ENCODE measurements around the gene RRN3. TPM values are rescaled to one million over a fixed set of nuclear protein-coding genes. Genes with fewer than 3 reads are reported as not detected.

Gene RRN3, protein sequence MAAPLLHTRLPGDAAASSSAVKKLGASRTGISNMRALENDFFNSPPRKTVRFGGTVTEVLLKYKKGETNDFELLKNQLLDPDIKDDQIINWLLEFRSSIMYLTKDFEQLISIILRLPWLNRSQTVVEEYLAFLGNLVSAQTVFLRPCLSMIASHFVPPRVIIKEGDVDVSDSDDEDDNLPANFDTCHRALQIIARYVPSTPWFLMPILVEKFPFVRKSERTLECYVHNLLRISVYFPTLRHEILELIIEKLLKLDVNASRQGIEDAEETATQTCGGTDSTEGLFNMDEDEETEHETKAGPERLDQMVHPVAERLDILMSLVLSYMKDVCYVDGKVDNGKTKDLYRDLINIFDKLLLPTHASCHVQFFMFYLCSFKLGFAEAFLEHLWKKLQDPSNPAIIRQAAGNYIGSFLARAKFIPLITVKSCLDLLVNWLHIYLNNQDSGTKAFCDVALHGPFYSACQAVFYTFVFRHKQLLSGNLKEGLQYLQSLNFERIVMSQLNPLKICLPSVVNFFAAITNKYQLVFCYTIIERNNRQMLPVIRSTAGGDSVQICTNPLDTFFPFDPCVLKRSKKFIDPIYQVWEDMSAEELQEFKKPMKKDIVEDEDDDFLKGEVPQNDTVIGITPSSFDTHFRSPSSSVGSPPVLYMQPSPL
- 35.7 to 42.2 TPM (median 39.4 TPM) in 5 replicates for total RNA-seq (2022; extraction: Qiagen RNA extraction)

DNA sequence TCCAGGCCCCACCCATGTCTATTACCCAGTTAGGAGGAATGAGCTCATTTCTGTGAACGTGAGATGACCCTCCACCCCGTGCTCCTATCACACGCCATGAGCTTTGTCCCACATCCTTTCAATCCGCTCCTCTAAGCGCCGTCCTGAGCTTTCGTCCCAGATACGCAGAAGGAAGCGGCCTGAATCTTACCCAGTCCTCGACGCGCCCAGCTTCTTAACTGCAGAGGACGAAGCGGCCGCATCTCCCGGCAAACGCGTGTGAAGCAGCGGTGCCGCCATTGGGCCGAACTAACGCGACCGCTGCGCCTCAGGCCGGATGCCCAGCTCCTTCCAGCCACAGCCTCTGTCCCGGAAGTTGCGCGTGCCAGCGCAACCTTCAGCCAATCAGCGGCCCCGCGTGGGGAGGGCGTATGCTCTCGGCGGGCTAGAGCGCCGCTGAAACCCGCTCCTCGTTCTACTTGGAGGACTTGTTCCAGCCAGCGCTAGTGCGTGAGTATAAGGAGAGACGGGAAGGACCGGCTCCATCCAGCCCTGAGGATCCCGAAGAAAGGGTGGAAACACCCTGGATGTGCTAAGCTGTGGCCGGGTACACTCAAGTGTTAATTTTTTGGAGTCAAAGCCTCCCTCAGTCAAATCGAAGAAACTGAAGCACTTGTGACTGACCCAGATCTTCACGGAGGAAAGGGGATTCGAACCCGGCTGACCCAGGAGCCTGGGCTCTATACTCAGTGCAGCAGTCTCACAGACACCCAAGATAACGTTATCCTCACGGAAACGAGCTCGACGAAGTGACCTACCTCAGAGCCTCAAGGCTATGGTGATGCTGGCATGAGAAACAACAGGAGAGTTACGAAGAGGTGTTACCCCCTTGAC lies at the start of gene RRN3:
Gene RRN3, minus strand, starts transcription at position 318 of the 873 bp plus-strand sequence. Its CDS starts 39 bp downstream, at position 279.

Other genes with a start within 250 kb of the RRN3 start
- 28.2 to 54.6 TPM (median 45.8 TPM) in 5 replicates for gene NPIPA1, start 156.8 kb downstream of the RRN3 start, total RNA-seq (2022; extraction: Qiagen RNA extraction)
- gene PDXDC1, start 119.2 kb downstream of the RRN3 start, total RNA-seq (2022; extraction: Qiagen RNA extraction): 61.8 to 77.1 TPM (median 73.1 TPM) in 5 replicates
- gene NTAN1, start 38.2 kb downstream of the RRN3 start, total RNA-seq (2022; extraction: Qiagen RNA extraction): 44.9 to 53.9 TPM (median 52.1 TPM) in 5 replicates